Neural cell (in vitro differentiated cells): ENCODE data around the gene ORM1.

Experiments
- EP300 ChIP-seq: fragments of 450-650 bp; conservative IDR thresholded peaks from 2 replicates; pipeline ENCODE4 v1.6.1; 2014; ENCODE audit warnings: antibody characterized with exemption, mild to moderate bottlenecking, moderate library complexity; ENCODE audit not compliant: poor library complexity, severe bottlenecking
- EZH2 ChIP-seq: fragments of 200-600, 300-800 bp; shearing (Covaris generic), sonication (generic); IDR thresholded peaks from 2 replicates; pipeline ENCODE4 v1.6.1; 2014; ENCODE audit warnings: antibody characterized with exemption, low read length, borderline replicate concordance, mild to moderate bottlenecking; ENCODE audit not compliant: insufficient read depth, poor library complexity, severe bottlenecking
- POLR2AphosphoS5 ChIP-seq: IDR thresholded peaks from 2 replicates; pipeline ENCODE4 v1.6.1; 2012
- TAF1 ChIP-seq: IDR thresholded peaks from 2 replicates; pipeline ENCODE4 v1.6.1; 2012; ENCODE audit warnings: low read depth
- TF ChIP-seq, protein P1 (sequence below): fragments of 450-650 bp; IDR thresholded peaks from 2 replicates; pipeline ENCODE4 v1.5.1; 2014; ENCODE audit warnings: antibody characterized with exemption, mild to moderate bottlenecking, moderate library complexity; ENCODE audit not compliant: poor library complexity, severe bottlenecking

- TF ChIP-seq, protein P1, sequence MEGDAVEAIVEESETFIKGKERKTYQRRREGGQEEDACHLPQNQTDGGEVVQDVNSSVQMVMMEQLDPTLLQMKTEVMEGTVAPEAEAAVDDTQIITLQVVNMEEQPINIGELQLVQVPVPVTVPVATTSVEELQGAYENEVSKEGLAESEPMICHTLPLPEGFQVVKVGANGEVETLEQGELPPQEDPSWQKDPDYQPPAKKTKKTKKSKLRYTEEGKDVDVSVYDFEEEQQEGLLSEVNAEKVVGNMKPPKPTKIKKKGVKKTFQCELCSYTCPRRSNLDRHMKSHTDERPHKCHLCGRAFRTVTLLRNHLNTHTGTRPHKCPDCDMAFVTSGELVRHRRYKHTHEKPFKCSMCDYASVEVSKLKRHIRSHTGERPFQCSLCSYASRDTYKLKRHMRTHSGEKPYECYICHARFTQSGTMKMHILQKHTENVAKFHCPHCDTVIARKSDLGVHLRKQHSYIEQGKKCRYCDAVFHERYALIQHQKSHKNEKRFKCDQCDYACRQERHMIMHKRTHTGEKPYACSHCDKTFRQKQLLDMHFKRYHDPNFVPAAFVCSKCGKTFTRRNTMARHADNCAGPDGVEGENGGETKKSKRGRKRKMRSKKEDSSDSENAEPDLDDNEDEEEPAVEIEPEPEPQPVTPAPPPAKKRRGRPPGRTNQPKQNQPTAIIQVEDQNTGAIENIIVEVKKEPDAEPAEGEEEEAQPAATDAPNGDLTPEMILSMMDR = no peak
- TF ChIP-seq TAF1 = no peak
- no peak for TF ChIP-seq EZH2
- no peak for TF ChIP-seq EP300
- TF ChIP-seq POLR2AphosphoS5 = no peak
Observed at GRCh38 chr9:114304416-114305188, 18.3 kb upstream of the ORM1 start.
